ACC112 (cell line): ENCODE data around the gene STK39.

Source experiments
- H2AFZ ChIP-seq: fragments of 200-600 bp; sonication (generic); one replicate; pipeline ENCODE4 v1.6.0; 2017; ENCODE audit warnings: antibody characterized with exemption, low read length; ENCODE audit not compliant: unreplicated experiment
- H3K27ac ChIP-seq: fragments of 200-600 bp; sonication (generic); 2 replicates; pipeline ENCODE4 v1.5.1; 2014; ENCODE audit warnings: low read depth, mild to moderate bottlenecking, antibody characterized with exemption, low read length, moderate library complexity
- H3K27me3 ChIP-seq: fragments of 200-600 bp; sonication (generic); 2 replicates; pipeline ENCODE4 v1.6.1; 2014; ENCODE audit warnings: mild to moderate bottlenecking, antibody characterized with exemption, low read length, moderate library complexity, mixed read lengths; ENCODE audit not compliant: insufficient read depth
- H3K36me3 ChIP-seq: fragments of 200-600 bp; sonication (generic); 2 replicates; pipeline ENCODE4 v1.6.1; 2016; ENCODE audit warnings: mild to moderate bottlenecking, antibody characterized with exemption, low read length, moderate library complexity, mixed read lengths; ENCODE audit not compliant: insufficient read depth
- H3K4me1 ChIP-seq: fragments of 200-600 bp; sonication (generic); one replicate; pipeline ENCODE4 v1.6.1; 2016; ENCODE audit warnings: low read length, mixed read lengths; ENCODE audit not compliant: insufficient read depth, unreplicated experiment, control insufficient read depth
- H3K4me3 ChIP-seq: fragments of 200-600 bp; sonication (generic); 2 replicates; pipeline ENCODE4 v1.5.1; 2014; ENCODE audit warnings: mild to moderate bottlenecking, low read depth, low read length
- H3K79me2 ChIP-seq: fragments of 200-600 bp; sonication (generic); one replicate; pipeline ENCODE4 v1.6.0; 2016; ENCODE audit warnings: low read length; ENCODE audit not compliant: control insufficient read depth, unreplicated experiment, insufficient read depth

STK39 gene

GRCh38 chr2:167966937-167967913 is 280.2 kb downstream of the STK39 start:
- Histone ChIP-seq H3K36me3 (peaks cover 2% of the 10 kb centered on the region; the same call in 1 of the 2 replicates), H3K27me3 (no peaks in the 10 kb centered on the region), H3K27ac (no peak overlapping the region), H3K4me3 (no peak overlapping the region), H3K4me1 (no peaks in the 10 kb centered on the region), H2AFZ (no peak overlapping the region), H3K79me2 (no peaks in the 10 kb centered on the region)

GRCh38 chr2:167965907-167966761 is 281.3 kb downstream of the STK39 start:
- Histone ChIP-seq H3K79me2 (no peaks in the 10 kb centered on the region), H2AFZ (no peak overlapping the region), H3K4me3 (no peak overlapping the region), H3K36me3 (no peaks in the 10 kb centered on the region), H3K27me3 (no peaks in the 10 kb centered on the region), H3K4me1 (no peaks in the 10 kb centered on the region), H3K27ac (no peak overlapping the region)

- H3K4me3 ChIP-seq, result no peak overlapping the region
- H3K4me1 ChIP-seq, result no peaks in the 10 kb centered on the region
- no peaks in the 10 kb centered on the region for H3K27me3 ChIP-seq
- no peaks in the 10 kb centered on the region for H3K79me2 ChIP-seq
- H3K27ac ChIP-seq, result no peak overlapping the region
- H2AFZ ChIP-seq, result no peak overlapping the region
- H3K36me3 ChIP-seq, result no peaks in the 10 kb centered on the region
Observed at GRCh38 chr2:167964650-167965413, 282.6 kb downstream of the STK39 start.

- Histone ChIP-seq H3K4me1 (no peaks in the 10 kb centered on the region), H3K4me3 (no peak overlapping the region), H3K36me3 (no peaks in the 10 kb centered on the region), H3K79me2 (no peaks in the 10 kb centered on the region), H3K27ac (no peak overlapping the region), H2AFZ (no peak overlapping the region), H3K27me3 (no peaks in the 10 kb centered on the region)
Observed at GRCh38 chr2:167963899-167964649, 283.3 kb downstream of the STK39 start.

- Histone ChIP-seq H3K4me3 (no peak overlapping the region), H3K4me1 (no peaks in the 10 kb centered on the region), H2AFZ (no peak overlapping the region), H3K27me3 (no peaks in the 10 kb centered on the region), H3K27ac (no peak overlapping the region), H3K79me2 (no peaks in the 10 kb centered on the region), H3K36me3 (no peaks in the 10 kb centered on the region)
Observed at GRCh38 chr2:167962436-167963226, 284.8 kb downstream of the STK39 start.

- Histone ChIP-seq H3K4me1 (no peaks in the 10 kb centered on the region), H3K4me3 (no peak overlapping the region), H3K79me2 (no peaks in the 10 kb centered on the region), H3K27ac (no peak overlapping the region), H3K36me3 (no peaks in the 10 kb centered on the region), H3K27me3 (no peaks in the 10 kb centered on the region), H2AFZ (no peak overlapping the region)
Observed at GRCh38 chr2:167961536-167962048, 285.8 kb downstream of the STK39 start.

GRCh38 chr2:167960089-167960747 is 287.2 kb downstream of the STK39 start:
- Histone ChIP-seq H3K36me3 (no peaks in the 10 kb centered on the region), H2AFZ (no peak overlapping the region), H3K79me2 (no peaks in the 10 kb centered on the region), H3K4me3 (no peak overlapping the region), H3K27ac (no peak overlapping the region), H3K4me1 (no peaks in the 10 kb centered on the region), H3K27me3 (no peaks in the 10 kb centered on the region)

- Histone ChIP-seq H3K79me2 (no peaks in the 10 kb centered on the region), H3K27ac (no peak overlapping the region), H3K36me3 (no peaks in the 10 kb centered on the region; the same call in 1 of the 2 replicates), H3K4me1 (no peaks in the 10 kb centered on the region), H3K27me3 (no peaks in the 10 kb centered on the region), H2AFZ (no peak overlapping the region), H3K4me3 (no peak overlapping the region)
Observed at GRCh38 chr2:167957662-167958061, 289.7 kb downstream of the STK39 start.
